HCT116 (cell line): ENCODE measurements around the gene CDKL1. TPM values are rescaled to one million over a fixed set of nuclear protein-coding genes. Genes with fewer than 3 reads are reported as not detected.

ENCODE experiments used
- ATAC-seq: fragments of 200-7000 bp; cut with Tn5 transposase; 2 replicates; pipeline ENCODE4 v1.9.1; 2020; ENCODE audit warnings: mild to moderate bottlenecking, moderate library complexity
- BruUV-seq: library from RNA; stranded (reverse); fragments of 400-500 nt; replicated peaks from 2 replicates; lab custom pipeline; 2021; lab: Mats Ljungman, UMichigan
- CTCF ChIA-PET: fragments of 300-600 bp; sonication (Branson Sonifier 250); formaldehyde crosslinking; loops from one replicate; lab custom pipeline; 2021; ENCODE audit warnings: antibody characterized with exemption; lab: Charles Lee
- POLR2A ChIA-PET: fragments of 300-600, 350-600 bp; sonication (Branson Sonifier 250); formaldehyde crosslinking; loops from one replicate; lab custom pipeline; 2021; ENCODE audit warnings: antibody characterized with exemption; lab: Charles Lee
- RAD21 ChIA-PET, 2 experiments: fragments of 300-600 bp; sonication (Branson Sonifier 250); formaldehyde crosslinking; loops; one replicate each; lab custom pipeline; 2023; ENCODE audit warnings: low total read pairs in 2 of 2; ENCODE audit not compliant: uncharacterized antibody in 2 of 2, unreplicated experiment in 2 of 2, low non-redundant PET in 1 of 2; lab: Charles Lee
- DNase-seq: peaks from one replicate; pipeline ENCODE4 v3.0.0-alpha.2; 2010; ENCODE audit warnings: low read depth, low spot score
- H2AFZ ChIP-seq: fragments of 200-600 bp; shearing (Covaris generic), sonication (generic); 2 replicates; pipeline ENCODE4 v1.6.1; 2017; ENCODE audit warnings: low read depth, mixed run types, mixed read lengths, antibody characterized with exemption, low read length; ENCODE audit not compliant: poor library complexity, severe bottlenecking
- H3K27ac ChIP-seq: 2 replicates; pipeline ENCODE4 v1.5.1; 2012; ENCODE audit warnings: low read depth, low read length
- H3K27me3 ChIP-seq: fragments of 200-600 bp; sonication (generic); 2 replicates; pipeline ENCODE4 v1.6.1; 2016; ENCODE audit warnings: mixed run types, low read length, mixed read lengths; ENCODE audit not compliant: insufficient read depth
- H3K36me3 ChIP-seq, 2 experiments: fragments of 200-500 bp in 1 of 2; fragments of 200-600 bp in 1 of 2; sonication (Bioruptor generic) in 1 of 2; sonication (generic) in 1 of 2; 2 replicates each; pipeline versions ENCODE4 v1.5.1 to v1.6.1; 2014 to 2016; ENCODE audit warnings: low read length in 2 of 2, inconsistent platforms in 1 of 2, mixed read lengths in 1 of 2, mixed run types in 1 of 2; ENCODE audit not compliant: insufficient read depth in 2 of 2, control insufficient read depth in 1 of 2
- H3K4me1 ChIP-seq, 2 experiments: fragments of 200-600 bp in 1 of 2; sonication (generic) in 1 of 2; 2 replicates each; pipeline versions ENCODE4 v1.5.1 to v1.6.1; 2012 to 2017; ENCODE audit warnings: low read length in 2 of 2, inconsistent platforms in 1 of 2, mild to moderate bottlenecking in 1 of 2, mixed read lengths in 1 of 2, mixed run types in 1 of 2, moderate library complexity in 1 of 2; ENCODE audit not compliant: insufficient read depth in 2 of 2, control insufficient read depth in 1 of 2
- H3K4me2 ChIP-seq: fragments of 200-600 bp; sonication (generic); 2 replicates; pipeline ENCODE4 v1.6.1; 2017; ENCODE audit warnings: mixed run types, low read length, mixed read lengths
- H3K4me3 ChIP-seq, 2 experiments: fragments of 200-600 bp in 1 of 2; sonication (generic) in 1 of 2; replicated peaks in 1 of 2; 2 replicates each; pipeline ENCODE4 v1.5.1; 2011 to 2016; ENCODE audit warnings: low read length in 2 of 2, control low read depth in 1 of 2, low read depth in 1 of 2, mild to moderate bottlenecking in 1 of 2, mixed read lengths in 1 of 2, mixed run types in 1 of 2
- H3K79me2 ChIP-seq: fragments of 200-600 bp; sonication (generic); 2 replicates; pipeline ENCODE4 v1.6.1; 2017; ENCODE audit warnings: mild to moderate bottlenecking, mixed run types, low read length, moderate library complexity, mixed read lengths; ENCODE audit not compliant: insufficient read depth
- H3K9ac ChIP-seq: fragments of 200-600 bp; sonication (generic); 2 replicates; pipeline ENCODE4 v1.6.1; 2016; ENCODE audit warnings: low read length, mixed read lengths
- H3K9me2 ChIP-seq: fragments of 200-600 bp; sonication (generic), shearing (Covaris generic); 2 replicates; pipeline ENCODE4 v1.6.1; 2017; ENCODE audit warnings: mixed run types, mild to moderate bottlenecking, moderate library complexity; ENCODE audit not compliant: insufficient read depth
- H3K9me3 ChIP-seq, 2 experiments: fragments of 200-500 bp in 1 of 2; fragments of 200-600 bp in 1 of 2; sonication (Bioruptor generic) in 1 of 2; sonication (generic) in 1 of 2; 2 replicates each; pipeline ENCODE4 v1.6.1; 2014 to 2017; ENCODE audit warnings: low read length in 2 of 2, mixed read lengths in 2 of 2, inconsistent platforms in 1 of 2, low read depth in 1 of 2, mild to moderate bottlenecking in 1 of 2, mixed run types in 1 of 2, moderate library complexity in 1 of 2; ENCODE audit not compliant: control insufficient read depth in 1 of 2, insufficient read depth in 1 of 2
- H4K20me1 ChIP-seq: fragments of 200-600 bp; sonication (generic), shearing (Covaris generic); 2 replicates; pipeline ENCODE4 v1.6.1; 2017; ENCODE audit warnings: mixed run types, mild to moderate bottlenecking, moderate library complexity; ENCODE audit not compliant: insufficient read depth
- CBX3 ChIP-seq: IDR thresholded peaks from 2 replicates; pipeline ENCODE4 v1.6.1; 2012; ENCODE audit warnings: low read depth
- CEBPB ChIP-seq: IDR thresholded peaks from 2 replicates; pipeline ENCODE4 v1.6.1; 2012; ENCODE audit warnings: low read depth
- EGR1 ChIP-seq: IDR thresholded peaks from 2 replicates; pipeline ENCODE4 v1.6.1; 2012; ENCODE audit warnings: low read depth
- ELF1 ChIP-seq: IDR thresholded peaks from 2 replicates; pipeline ENCODE4 v1.6.1; 2012; ENCODE audit warnings: low read depth, borderline replicate concordance
- EZH2 ChIP-seq: fragments of 200-600 bp; sonication (generic); IDR thresholded peaks from 2 replicates; pipeline ENCODE4 v1.6.1; 2017; ENCODE audit warnings: antibody characterized with exemption, mixed run types
- EZH2phosphoT487 ChIP-seq: fragments of 200-600 bp; IDR thresholded peaks from 2 replicates; pipeline ENCODE4 v1.6.1; 2018; ENCODE audit warnings: antibody characterized with exemption, borderline replicate concordance
- FOSL1 ChIP-seq: IDR thresholded peaks from 2 replicates; pipeline ENCODE4 v1.6.1; 2012; ENCODE audit warnings: low read depth
- JUND ChIP-seq: IDR thresholded peaks from 2 replicates; pipeline ENCODE4 v1.6.1; 2012
- POLR2AphosphoS5 ChIP-seq: IDR thresholded peaks from 2 replicates; pipeline ENCODE4 v1.6.1; 2011; ENCODE audit warnings: mild to moderate bottlenecking, low read depth, low read length, moderate library complexity
- SIN3A ChIP-seq: IDR thresholded peaks from 2 replicates; pipeline ENCODE4 v1.6.1; 2012; ENCODE audit warnings: low read depth
- SP1 ChIP-seq: IDR thresholded peaks from 2 replicates; pipeline ENCODE4 v1.6.1; 2012; ENCODE audit warnings: low read depth
- SRF ChIP-seq: IDR thresholded peaks from 2 replicates; pipeline ENCODE4 v1.6.1; 2012; ENCODE audit warnings: low read depth
- TCF7L2 ChIP-seq: IDR thresholded peaks from 2 replicates; pipeline ENCODE4 v1.7.0; 2011; ENCODE audit warnings: borderline replicate concordance, inconsistent platforms; ENCODE audit not compliant: insufficient read depth, insufficient read length; ENCODE audit errors: extremely low read depth
- YY1 ChIP-seq: IDR thresholded peaks from 2 replicates; pipeline ENCODE4 v1.6.1; 2011; ENCODE audit warnings: low read length, low read depth, moderate library complexity, mild to moderate bottlenecking; ENCODE audit not compliant: insufficient replicate concordance; ENCODE audit errors: extremely low read depth
- ZFX ChIP-seq: fragments of 450-650 bp; IDR thresholded peaks from 2 replicates; pipeline ENCODE4 v1.6.1; 2017
- ZNF274 ChIP-seq: fragments of 200-500 bp; sonication (Bioruptor generic); IDR thresholded peaks from 2 replicates; pipeline ENCODE4 v1.6.1; 2014; ENCODE audit warnings: mild to moderate bottlenecking, low read depth, low read length, inconsistent platforms
- intact Hi-C: fragments of 100-400 bp; cut with micrococcal nuclease; formaldehyde crosslinking; loops from 2 replicates; pipeline ENCODE4 v1.10.0; 2022
- total RNA-seq: library from RNA; stranded (reverse); gene quantifications from one replicate; pipeline ENCODE4 v1.2.1, GENCODE V29; 2021; ENCODE audit not compliant: unreplicated experiment
- TF ChIP-seq, protein P1 (sequence below): IDR thresholded peaks from 2 replicates; pipeline ENCODE4 v1.6.1; 2012
- TF ChIP-seq, protein P2 (sequence below): IDR thresholded peaks from 2 replicates; pipeline ENCODE4 v1.6.1; 2011; ENCODE audit warnings: mild to moderate bottlenecking, low read length, moderate library complexity; ENCODE audit not compliant: insufficient replicate concordance; ENCODE audit errors: extremely low read depth
- TF ChIP-seq, protein P3 (sequence below): IDR thresholded peaks from 2 replicates; pipeline ENCODE4 v1.6.1; 2012; ENCODE audit warnings: low read depth
- TF ChIP-seq, protein P4 (sequence below): IDR thresholded peaks from 2 replicates; pipeline ENCODE4 v1.6.1; 2012

Gene CDKL1
- total RNA-seq, 1 experiment from 2014 or later = 7.1 TPM

DNA sequence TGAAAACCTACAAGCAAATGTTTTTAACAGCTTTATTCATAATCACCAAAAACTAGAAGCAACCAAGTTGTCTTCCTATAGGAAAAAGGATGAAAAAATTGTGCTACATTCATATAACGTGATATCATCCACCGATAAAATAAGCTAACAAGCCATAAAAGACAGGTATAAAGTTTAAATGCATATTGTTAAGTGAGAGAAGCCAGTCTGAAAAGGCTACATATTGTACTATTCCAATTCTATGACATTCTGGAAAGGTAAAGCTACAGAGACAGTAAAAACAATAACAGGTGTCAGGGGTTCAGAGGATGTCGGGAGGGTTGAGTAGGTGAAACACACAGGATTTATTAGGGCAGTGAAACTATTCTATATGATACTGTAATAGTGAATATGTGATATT, 22.7 kb downstream of the CDKL1 start:
- Histone ChIP-seq H3K4me3 (no peak overlapping the region), H3K9me3 (no peaks in the 10 kb centered on the region), H3K4me1 (no peaks in the 10 kb centered on the region), H2AFZ (no peak overlapping the region), H3K27me3 (no peaks in the 10 kb centered on the region), H3K36me3 (no peaks in the 10 kb centered on the region), H3K9me2 (no peaks in the 10 kb centered on the region), H4K20me1 (no peaks in the 10 kb centered on the region), H3K27ac (no peak overlapping the region), H3K79me2 (no peaks in the 10 kb centered on the region), H3K4me2 (no peak overlapping the region), H3K9ac (no peak overlapping the region)
- RAD21 ChIA-PET = no interaction called here
- BruUV-seq = no TSS peak
- no peak for ATAC-seq
- no peak for DNase-seq
- CTCF ChIA-PET = no interaction called here
- POLR2A ChIA-PET = no interaction called here
- intact Hi-C loops = no loop called here
- TF ChIP-seq, protein P1, sequence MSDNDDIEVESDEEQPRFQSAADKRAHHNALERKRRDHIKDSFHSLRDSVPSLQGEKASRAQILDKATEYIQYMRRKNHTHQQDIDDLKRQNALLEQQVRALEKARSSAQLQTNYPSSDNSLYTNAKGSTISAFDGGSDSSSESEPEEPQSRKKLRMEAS = no peak
- TF ChIP-seq, protein P2, sequence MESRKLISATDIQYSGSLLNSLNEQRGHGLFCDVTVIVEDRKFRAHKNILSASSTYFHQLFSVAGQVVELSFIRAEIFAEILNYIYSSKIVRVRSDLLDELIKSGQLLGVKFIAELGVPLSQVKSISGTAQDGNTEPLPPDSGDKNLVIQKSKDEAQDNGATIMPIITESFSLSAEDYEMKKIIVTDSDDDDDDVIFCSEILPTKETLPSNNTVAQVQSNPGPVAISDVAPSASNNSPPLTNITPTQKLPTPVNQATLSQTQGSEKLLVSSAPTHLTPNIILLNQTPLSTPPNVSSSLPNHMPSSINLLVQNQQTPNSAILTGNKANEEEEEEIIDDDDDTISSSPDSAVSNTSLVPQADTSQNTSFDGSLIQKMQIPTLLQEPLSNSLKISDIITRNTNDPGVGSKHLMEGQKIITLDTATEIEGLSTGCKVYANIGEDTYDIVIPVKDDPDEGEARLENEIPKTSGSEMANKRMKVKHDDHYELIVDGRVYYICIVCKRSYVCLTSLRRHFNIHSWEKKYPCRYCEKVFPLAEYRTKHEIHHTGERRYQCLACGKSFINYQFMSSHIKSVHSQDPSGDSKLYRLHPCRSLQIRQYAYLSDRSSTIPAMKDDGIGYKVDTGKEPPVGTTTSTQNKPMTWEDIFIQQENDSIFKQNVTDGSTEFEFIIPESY = no peak
- no peak for TF ChIP-seq ZNF274
- TF ChIP-seq ELF1 = no peak
- no peak for TF ChIP-seq FOSL1
- TF ChIP-seq, protein P3, sequence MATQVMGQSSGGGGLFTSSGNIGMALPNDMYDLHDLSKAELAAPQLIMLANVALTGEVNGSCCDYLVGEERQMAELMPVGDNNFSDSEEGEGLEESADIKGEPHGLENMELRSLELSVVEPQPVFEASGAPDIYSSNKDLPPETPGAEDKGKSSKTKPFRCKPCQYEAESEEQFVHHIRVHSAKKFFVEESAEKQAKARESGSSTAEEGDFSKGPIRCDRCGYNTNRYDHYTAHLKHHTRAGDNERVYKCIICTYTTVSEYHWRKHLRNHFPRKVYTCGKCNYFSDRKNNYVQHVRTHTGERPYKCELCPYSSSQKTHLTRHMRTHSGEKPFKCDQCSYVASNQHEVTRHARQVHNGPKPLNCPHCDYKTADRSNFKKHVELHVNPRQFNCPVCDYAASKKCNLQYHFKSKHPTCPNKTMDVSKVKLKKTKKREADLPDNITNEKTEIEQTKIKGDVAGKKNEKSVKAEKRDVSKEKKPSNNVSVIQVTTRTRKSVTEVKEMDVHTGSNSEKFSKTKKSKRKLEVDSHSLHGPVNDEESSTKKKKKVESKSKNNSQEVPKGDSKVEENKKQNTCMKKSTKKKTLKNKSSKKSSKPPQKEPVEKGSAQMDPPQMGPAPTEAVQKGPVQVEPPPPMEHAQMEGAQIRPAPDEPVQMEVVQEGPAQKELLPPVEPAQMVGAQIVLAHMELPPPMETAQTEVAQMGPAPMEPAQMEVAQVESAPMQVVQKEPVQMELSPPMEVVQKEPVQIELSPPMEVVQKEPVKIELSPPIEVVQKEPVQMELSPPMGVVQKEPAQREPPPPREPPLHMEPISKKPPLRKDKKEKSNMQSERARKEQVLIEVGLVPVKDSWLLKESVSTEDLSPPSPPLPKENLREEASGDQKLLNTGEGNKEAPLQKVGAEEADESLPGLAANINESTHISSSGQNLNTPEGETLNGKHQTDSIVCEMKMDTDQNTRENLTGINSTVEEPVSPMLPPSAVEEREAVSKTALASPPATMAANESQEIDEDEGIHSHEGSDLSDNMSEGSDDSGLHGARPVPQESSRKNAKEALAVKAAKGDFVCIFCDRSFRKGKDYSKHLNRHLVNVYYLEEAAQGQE = no peak
- no peak for TF ChIP-seq TCF7L2
- TF ChIP-seq, protein P4, sequence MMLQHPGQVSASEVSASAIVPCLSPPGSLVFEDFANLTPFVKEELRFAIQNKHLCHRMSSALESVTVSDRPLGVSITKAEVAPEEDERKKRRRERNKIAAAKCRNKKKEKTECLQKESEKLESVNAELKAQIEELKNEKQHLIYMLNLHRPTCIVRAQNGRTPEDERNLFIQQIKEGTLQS = no peak
- no peak for TF ChIP-seq EZH2phosphoT487
- no peak for TF ChIP-seq JUND
- TF ChIP-seq ZFX = no peak
- TF ChIP-seq CEBPB = no peak
- TF ChIP-seq EZH2 = no peak
- TF ChIP-seq SP1 = no peak
- TF ChIP-seq SIN3A = no peak
- TF ChIP-seq EGR1 = no peak
- no peak for TF ChIP-seq YY1
- no peak for TF ChIP-seq CBX3
- no peak for TF ChIP-seq POLR2AphosphoS5
- no peak for TF ChIP-seq SRF
